GM12878 (cell line): ENCODE data around the gene PRSS56. TPM values are rescaled to one million over a fixed set of nuclear protein-coding genes. Genes with fewer than 3 reads are reported as not detected.
A peak's percentile ranks its signal among the peaks of the same experiment; 100 is the strongest.

ENCODE experiments used
- ATAC-seq: fragments of 200-7000 bp; cut with Tn5 transposase; 3 replicates; pipeline ENCODE4 v1.9.1; 2020; ENCODE audit warnings: mild to moderate bottlenecking, moderate library complexity
- BruUV-seq: library from RNA; stranded (reverse); fragments of 400-500 nt; replicated peaks from 2 replicates; lab custom pipeline; 2021; lab: Mats Ljungman, UMichigan
- CTCF ChIA-PET: fragments of 300-600 bp; sonication (Branson Sonifier 250); formaldehyde crosslinking; extraction: SDS; loops from one replicate; lab custom pipeline; 2021; ENCODE audit warnings: inconsistent platforms; lab: Yijun Ruan, JAX
- POLR2A ChIA-PET: fragments of 350-600 bp; formaldehyde crosslinking; extraction: SDS; loops from one replicate; lab custom pipeline; 2021; ENCODE audit warnings: inconsistent platforms; lab: Charles Lee
- RAD21 ChIA-PET: fragments of 300-600 bp; sonication (Branson Sonifier 250); formaldehyde crosslinking; loops from one replicate; lab custom pipeline; 2023; ENCODE audit warnings: antibody characterized with exemption; ENCODE audit not compliant: unreplicated experiment; lab: Charles Lee
- SMC1A ChIA-PET: fragments of 300-600 bp; sonication (Branson Sonifier 250); formaldehyde crosslinking; loops from one replicate; lab custom pipeline; 2023; ENCODE audit not compliant: unreplicated experiment, uncharacterized antibody; lab: Charles Lee
- DNase-seq: peaks from one replicate; pipeline ENCODE4 v3.0.0-alpha.2; 2011; ENCODE audit warnings: low read depth, low spot score
- FAIRE-seq: peaks from 3 replicates; lab custom pipeline; 2011; peaks lifted over from hg19 to GRCh38; lab: Jason Lieb, UNC
- H2AFZ ChIP-seq: 2 replicates; pipeline ENCODE4 v1.6.0; 2011; ENCODE audit warnings: low read depth, low read length, control low read depth; ENCODE audit not compliant: control insufficient read depth
- H3K27ac ChIP-seq: 2 replicates; pipeline ENCODE4 v1.5.1; 2011; ENCODE audit warnings: control low read depth; ENCODE audit not compliant: control insufficient read depth, insufficient read depth
- H3K27me3 ChIP-seq, 2 experiments: replicated peaks in 1 of 2; 2 replicates each; pipeline versions ENCODE4 v1.6.0 to v1.6.1; 2011; ENCODE audit warnings: low read length in 1 of 2; ENCODE audit not compliant: control insufficient read depth in 2 of 2, insufficient read depth in 2 of 2
- H3K36me3 ChIP-seq, 2 experiments: 2 replicates each; pipeline ENCODE4 v1.5.1; 2011; ENCODE audit warnings: low read length in 1 of 2; ENCODE audit not compliant: control insufficient read depth in 2 of 2, insufficient read depth in 2 of 2
- H3K4me1 ChIP-seq: 2 replicates; pipeline ENCODE4 v1.6.1; 2011; ENCODE audit warnings: mild to moderate bottlenecking, low read length, moderate library complexity, mixed read lengths; ENCODE audit not compliant: control insufficient read depth, insufficient read depth
- H3K4me2 ChIP-seq: 2 replicates; pipeline ENCODE4 v1.6.0; 2011; ENCODE audit warnings: control low read depth; ENCODE audit not compliant: control insufficient read depth, insufficient read depth
- H3K4me3 ChIP-seq: fragments of 200-600 bp; sonication (generic); 2 replicates; pipeline ENCODE4 v1.5.1; 2016
- H3K79me2 ChIP-seq: 2 replicates; pipeline ENCODE4 v1.6.0; 2011; ENCODE audit warnings: low read length; ENCODE audit not compliant: control insufficient read depth, insufficient read depth
- H3K9ac ChIP-seq: 2 replicates; pipeline ENCODE4 v1.8.0; 2011; ENCODE audit warnings: low read length, control low read depth, mixed read lengths; ENCODE audit not compliant: control insufficient read depth, insufficient read depth
- H3K9me3 ChIP-seq: replicated peaks from 3 replicates; pipeline ENCODE4 v1.5.1; 2011; ENCODE audit warnings: mild to moderate bottlenecking, low read length; ENCODE audit not compliant: control insufficient read depth, insufficient read depth
- H4K20me1 ChIP-seq: 2 replicates; pipeline ENCODE4 v1.6.0; 2011; ENCODE audit not compliant: control insufficient read depth, insufficient read depth
- BHLHE40 ChIP-seq, 2 experiments: fragments of 450-650 bp in 1 of 2; IDR thresholded peaks; 2 replicates each; pipeline ENCODE4 v1.6.1; 2011 to 2017; ENCODE audit warnings: low read depth in 2 of 2, borderline replicate concordance in 1 of 2, improper control_type of control experiment in 1 of 2, low read length in 1 of 2, mild to moderate bottlenecking in 1 of 2
- CBX5 ChIP-seq: sonication (generic); IDR thresholded peaks from 2 replicates; pipeline ENCODE4 v1.6.1; 2016; ENCODE audit warnings: low read depth, moderate library complexity, mild to moderate bottlenecking, inconsistent platforms
- CREM ChIP-seq: IDR thresholded peaks from 2 replicates; pipeline ENCODE4 v1.6.1; 2014; ENCODE audit warnings: antibody characterized with exemption, low read depth
- EP300 ChIP-seq, 2 experiments: fragments of 150-350 bp in 1 of 2; IDR thresholded peaks; 2 replicates each; pipeline ENCODE4 v1.6.1; 2011 to 2012; ENCODE audit warnings: low read depth in 2 of 2, low read length in 2 of 2, borderline replicate concordance in 1 of 2, improper control_type of control experiment in 1 of 2, inconsistent platforms in 1 of 2; ENCODE audit not compliant: control insufficient read depth in 1 of 2
- FOXK2 ChIP-seq: fragments of 450-650 bp; IDR thresholded peaks from 2 replicates; pipeline ENCODE4 v1.6.1; 2017; ENCODE audit warnings: mild to moderate bottlenecking, moderate library complexity
- IKZF2 ChIP-seq, 2 experiments: fragments of 450-650 bp; IDR thresholded peaks; 2 replicates each; pipeline ENCODE4 v1.6.1; 2017; ENCODE audit warnings: mild to moderate bottlenecking in 2 of 2, moderate library complexity in 2 of 2
- PML ChIP-seq: IDR thresholded peaks from 2 replicates; pipeline ENCODE4 v1.6.1; 2012; ENCODE audit warnings: low read length, inconsistent platforms
- POU2F2 ChIP-seq: IDR thresholded peaks from 3 replicates; pipeline ENCODE4 v1.6.1; 2011; ENCODE audit warnings: low read depth, mild to moderate bottlenecking, low read length, borderline replicate concordance
- SP1 ChIP-seq: IDR thresholded peaks from one replicate; pipeline ENCODE4 v1.6.1; 2011; ENCODE audit warnings: low read depth, low read length
- SPI1 ChIP-seq: IDR thresholded peaks from 2 replicates; pipeline ENCODE4 v1.6.1; 2011; ENCODE audit warnings: low read depth, mild to moderate bottlenecking, low read length, moderate library complexity, borderline replicate concordance; ENCODE audit not compliant: insufficient read depth
- SRF ChIP-seq, 2 experiments: IDR thresholded peaks; 2 replicates each; pipeline ENCODE4 v1.6.1; 2011; ENCODE audit warnings: low read depth in 2 of 2, low read length in 2 of 2, mild to moderate bottlenecking in 1 of 2, moderate library complexity in 1 of 2
- ZNF384 ChIP-seq: IDR thresholded peaks from 2 replicates; pipeline ENCODE4 v1.6.1; 2012; ENCODE audit warnings: low read depth, mild to moderate bottlenecking, low read length, improper control_type of control experiment, borderline replicate concordance
- WGBS: methylation state at CpG from one replicate; pipeline ENCODE4 v1.1.6; 2016; ENCODE audit warnings: low lambda C conversion rate; ENCODE audit not compliant: insufficient replicate concordance, insufficient coverage; ENCODE audit errors: missing lambda C conversion rate; 5-methylcytosine and 5-hydroxymethylcytosine counted together
- in situ Hi-C: fragments of 300-500 bp; cut with MboI; formaldehyde crosslinking; loops from 9 replicates; pipeline ENCODE4 v1.14.3; 2018; ENCODE audit warnings: mixed read lengths
- intact Hi-C: fragments of 100-400 bp; cut with micrococcal nuclease; formaldehyde crosslinking; loops from one replicate; pipeline ENCODE4 v1.14.2; 2022; ENCODE audit not compliant: unreplicated experiment
- polyA plus RNA-seq, 11 experiments: library from polyadenylated mRNA; depleted of rRNA in 4 of 11; unstranded in 6 of 11; stranded (reverse) in 5 of 11; fragments of >200 nt; fragmentation: Nextera tagmentation in 4 of 11; fragmentation: Illumina TruSeq in 1 of 11; extraction: Ambion mirVana in 4 of 11; extraction: Trizol in 1 of 11; gene quantifications; 1 replicate in 1 of 11; 2 replicates in 10 of 11; pipeline versions ENCODE4 v1.2.1 to v1.2.3, GENCODE V29; 2011 to 2016; ENCODE audit warnings: inconsistent platforms in 2 of 11, missing spikeins in 2 of 11, low read depth in 1 of 11
- total RNA-seq, 4 experiments: library from RNA; depleted of rRNA in 3 of 4; stranded (reverse); fragments of >200 nt in 3 of 4; fragmentation: Illumina TruSeq in 1 of 4; extraction: Trizol in 1 of 4; gene quantifications; 2 replicates each; pipeline versions ENCODE4 v1.2.1 to v1.2.3, GENCODE V29; 2013 to 2021
- TF ChIP-seq, protein P1 (sequence below): fragments of 450-650 bp; IDR thresholded peaks from 2 replicates; pipeline ENCODE4 v1.6.1; 2017; ENCODE audit warnings: borderline replicate concordance

Gene PRSS56
- total and polyA plus RNA-seq, 10 of the 15 experiments (the other 5 are each of a cell fraction or from before 2014, with no cell fraction given), result not detected

DNA sequence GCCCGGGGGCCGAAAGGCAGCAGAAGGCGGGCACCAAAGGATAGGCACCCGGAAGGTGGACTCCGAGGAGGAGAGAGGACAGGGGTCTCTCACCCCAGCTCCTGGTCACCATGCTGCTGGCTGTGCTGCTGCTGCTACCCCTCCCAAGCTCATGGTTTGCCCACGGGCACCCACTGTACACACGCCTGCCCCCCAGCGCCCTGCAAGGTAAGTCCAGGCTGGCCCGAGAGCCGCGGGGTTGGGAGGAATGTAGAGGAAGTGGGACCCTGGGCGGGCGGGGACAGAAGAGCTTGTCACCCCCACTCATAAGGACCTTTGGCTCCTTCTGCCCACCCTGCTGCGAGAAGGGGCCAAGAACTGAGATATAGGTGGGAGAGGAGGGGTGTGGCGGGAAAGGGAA, 301 bp downstream of the PRSS56 start:
- TF ChIP-seq ZNF384 (no peak), FOXK2 (no peak), BHLHE40 (IDR thresholded peaks at IDR 0.05; ENCODE audit: borderline replicate concordance in 1 of 2, low read depth in 2 of 2, low read length in 1 of 2) (no peak), IKZF2 (IDR thresholded peaks at IDR 0.05) (no peak), EP300 (IDR thresholded peaks at IDR 0.05; ENCODE audit: borderline replicate concordance in 1 of 2, control insufficient read depth in 1 of 2, low read depth in 2 of 2, low read length in 2 of 2) (no peak), CBX5 (no peak), SP1 (no peak), POU2F2 (no peak), PML (no peak), CREM (no peak), SPI1 (no peak), SRF (IDR thresholded peaks at IDR 0.05; ENCODE audit: low read depth in 2 of 2, low read length in 2 of 2) (no peak)
- TF ChIP-seq, protein P1, sequence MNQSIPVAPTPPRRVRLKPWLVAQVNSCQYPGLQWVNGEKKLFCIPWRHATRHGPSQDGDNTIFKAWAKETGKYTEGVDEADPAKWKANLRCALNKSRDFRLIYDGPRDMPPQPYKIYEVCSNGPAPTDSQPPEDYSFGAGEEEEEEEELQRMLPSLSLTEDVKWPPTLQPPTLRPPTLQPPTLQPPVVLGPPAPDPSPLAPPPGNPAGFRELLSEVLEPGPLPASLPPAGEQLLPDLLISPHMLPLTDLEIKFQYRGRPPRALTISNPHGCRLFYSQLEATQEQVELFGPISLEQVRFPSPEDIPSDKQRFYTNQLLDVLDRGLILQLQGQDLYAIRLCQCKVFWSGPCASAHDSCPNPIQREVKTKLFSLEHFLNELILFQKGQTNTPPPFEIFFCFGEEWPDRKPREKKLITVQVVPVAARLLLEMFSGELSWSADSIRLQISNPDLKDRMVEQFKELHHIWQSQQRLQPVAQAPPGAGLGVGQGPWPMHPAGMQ, result no peak
- FAIRE-seq, result no peak
- Histone ChIP-seq H2AFZ (no peak overlapping the region), H3K27me3 (peaks cover 3 to 6% of the 10 kb centered on the region in 2 experiments; a peak in 3 of 4 replicates), H3K4me3 (no peak overlapping the region), H3K79me2 (no peaks in the 10 kb centered on the region), H3K9ac (no peak overlapping the region), H3K9me3 (no peaks in the 10 kb centered on the region), H4K20me1 (no peaks in the 10 kb centered on the region), H3K4me2 (no peak overlapping the region), H3K36me3 (no peaks in the 10 kb centered on the region), H3K4me1 (no peaks in the 10 kb centered on the region), H3K27ac (no peak overlapping the region)
- intact Hi-C loops (no loop called here), in situ Hi-C loops (no loop called here)
- ChIA-PET POLR2A (no interaction called here), SMC1A (no interaction called here), RAD21 (interaction anchor here (0.8 kb wide), 1 partner anchor 183 kb away, joined by 3 read pairs; no protein-coding TSS in a partner anchor), CTCF (interaction anchor here (1.2 to 1.6 kb wide), 4 partner anchors 11 to 613 kb away, joined by 3 to 5 read pairs (median 4); no protein-coding TSS in a partner anchor)
- DNase-seq, result no peak
- 25% methylated on average over 15 of the region's 15 CpGs for whole genome bisulfite sequencing
- ATAC-seq, result peak; percentile 22; the same call in 1 of the 3 replicates
- no TSS peak for BruUV-seq
